PC-3 (cell line): Measurements from ENCODE around the gene DTNBP1.

Experiments
- EZH2phosphoT487 ChIP-seq: fragments of 300-600 bp; sonication (generic); IDR thresholded peaks from 2 replicates; pipeline ENCODE4 v1.6.1; 2018; ENCODE audit warnings: mild to moderate bottlenecking, antibody characterized with exemption, low read length, borderline replicate concordance
- TF ChIP-seq, protein P1 (sequence below): fragments of 300-600 bp; sonication (generic); conservative IDR thresholded peaks from 2 replicates; pipeline ENCODE4 v1.5.1; 2017; ENCODE audit warnings: antibody characterized with exemption, low read depth, mild to moderate bottlenecking, low read length

DNA sequence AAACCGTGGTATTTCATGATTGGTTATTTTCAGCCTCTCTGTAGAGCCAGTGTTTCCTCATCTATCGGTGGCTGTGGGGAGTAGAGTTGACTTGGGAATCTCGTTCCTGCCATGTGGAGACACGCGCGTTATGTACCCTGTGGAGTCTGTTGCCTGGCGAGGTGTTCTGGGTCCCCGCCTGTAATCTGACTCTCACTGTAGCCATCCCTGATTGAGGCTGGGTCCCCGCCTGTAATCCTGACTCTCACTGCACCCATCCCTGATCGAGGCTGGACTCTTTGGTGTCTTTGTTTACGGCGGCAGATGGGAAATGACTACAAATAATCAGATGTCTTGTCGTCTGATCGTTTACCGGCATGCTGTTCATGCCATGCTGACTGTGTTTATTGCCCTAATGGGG, 153.9 kb downstream of the DTNBP1 start:
- TF ChIP-seq, protein P1, sequence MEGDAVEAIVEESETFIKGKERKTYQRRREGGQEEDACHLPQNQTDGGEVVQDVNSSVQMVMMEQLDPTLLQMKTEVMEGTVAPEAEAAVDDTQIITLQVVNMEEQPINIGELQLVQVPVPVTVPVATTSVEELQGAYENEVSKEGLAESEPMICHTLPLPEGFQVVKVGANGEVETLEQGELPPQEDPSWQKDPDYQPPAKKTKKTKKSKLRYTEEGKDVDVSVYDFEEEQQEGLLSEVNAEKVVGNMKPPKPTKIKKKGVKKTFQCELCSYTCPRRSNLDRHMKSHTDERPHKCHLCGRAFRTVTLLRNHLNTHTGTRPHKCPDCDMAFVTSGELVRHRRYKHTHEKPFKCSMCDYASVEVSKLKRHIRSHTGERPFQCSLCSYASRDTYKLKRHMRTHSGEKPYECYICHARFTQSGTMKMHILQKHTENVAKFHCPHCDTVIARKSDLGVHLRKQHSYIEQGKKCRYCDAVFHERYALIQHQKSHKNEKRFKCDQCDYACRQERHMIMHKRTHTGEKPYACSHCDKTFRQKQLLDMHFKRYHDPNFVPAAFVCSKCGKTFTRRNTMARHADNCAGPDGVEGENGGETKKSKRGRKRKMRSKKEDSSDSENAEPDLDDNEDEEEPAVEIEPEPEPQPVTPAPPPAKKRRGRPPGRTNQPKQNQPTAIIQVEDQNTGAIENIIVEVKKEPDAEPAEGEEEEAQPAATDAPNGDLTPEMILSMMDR, result no peak
- TF ChIP-seq EZH2phosphoT487, result no peak
